OCI-LY3 (cell line): ENCODE measurements around the gene ARMC12.

Source experiments
- H2AFZ ChIP-seq: fragments of 200-600, 300-600 bp; shearing (Covaris generic); 2 replicates; pipeline ENCODE4 v1.6.0; 2014; ENCODE audit warnings: antibody characterized with exemption, low read depth, low read length
- H3K27ac ChIP-seq: fragments of 200-600, 300-600 bp; sonication (generic); 2 replicates; pipeline ENCODE4 v1.5.1; 2014; ENCODE audit warnings: mild to moderate bottlenecking, low read length, moderate library complexity, mixed read lengths
- H3K27me3 ChIP-seq: fragments of 200-600, 300-600 bp; sonication (generic); 2 replicates; pipeline ENCODE4 v1.6.1; 2014; ENCODE audit warnings: low read depth, low read length, mixed read lengths
- H3K36me3 ChIP-seq: fragments of 200-600, 300-600 bp; sonication (generic); replicated peaks from 2 replicates; pipeline ENCODE3; 2014; ENCODE audit warnings: low read depth, low read length, mixed read lengths
- H3K4me1 ChIP-seq: fragments of 300-600, 200-600 bp; sonication (generic); 2 replicates; pipeline ENCODE4 v1.6.1; 2014; ENCODE audit warnings: low read length, mixed read lengths
- H3K4me2 ChIP-seq: fragments of 200-600, 300-600 bp; sonication (generic); 2 replicates; pipeline ENCODE4 v1.6.1; 2014; ENCODE audit warnings: low read length, mixed read lengths
- H3K4me3 ChIP-seq: fragments of 300-600, 200-600 bp; sonication (generic); 2 replicates; pipeline ENCODE4 v1.5.1; 2014; ENCODE audit warnings: antibody characterized with exemption, mild to moderate bottlenecking, low read length, moderate library complexity
- H3K79me2 ChIP-seq: fragments of 300-600, 200-600 bp; shearing (Covaris generic); 2 replicates; pipeline ENCODE4 v1.6.1; 2014; ENCODE audit warnings: mild to moderate bottlenecking, low read length, mixed read lengths
- H3K9ac ChIP-seq: fragments of 300-600, 200-600 bp; shearing (Covaris generic); 2 replicates; pipeline ENCODE4 v1.6.0; 2014; ENCODE audit warnings: mild to moderate bottlenecking, low read length, moderate library complexity
- H3K9me3 ChIP-seq: fragments of 200-600, 300-600 bp; shearing (Covaris generic); 2 replicates; pipeline ENCODE4 v1.6.1; 2014; ENCODE audit warnings: low read length, mixed read lengths; ENCODE audit not compliant: insufficient read depth
- H4K20me1 ChIP-seq: fragments of 200-600, 300-600 bp; sonication (generic); 2 replicates; pipeline ENCODE4 v1.6.1; 2016; ENCODE audit warnings: low read length, mixed read lengths; ENCODE audit not compliant: insufficient read depth
- EZH2phosphoT487 ChIP-seq: fragments of 200-600 bp; shearing (Covaris generic); IDR thresholded peaks from 2 replicates; pipeline ENCODE4 v1.6.1; 2018; ENCODE audit warnings: antibody characterized with exemption, mixed run types, low read depth
- TF ChIP-seq, protein P1 (sequence below): fragments of 200-600, 300-600 bp; sonication (generic); IDR thresholded peaks from 2 replicates; pipeline ENCODE4 v1.5.1; 2014; ENCODE audit warnings: antibody characterized with exemption, low read length, low read depth

The ARMC12 gene

DNA sequence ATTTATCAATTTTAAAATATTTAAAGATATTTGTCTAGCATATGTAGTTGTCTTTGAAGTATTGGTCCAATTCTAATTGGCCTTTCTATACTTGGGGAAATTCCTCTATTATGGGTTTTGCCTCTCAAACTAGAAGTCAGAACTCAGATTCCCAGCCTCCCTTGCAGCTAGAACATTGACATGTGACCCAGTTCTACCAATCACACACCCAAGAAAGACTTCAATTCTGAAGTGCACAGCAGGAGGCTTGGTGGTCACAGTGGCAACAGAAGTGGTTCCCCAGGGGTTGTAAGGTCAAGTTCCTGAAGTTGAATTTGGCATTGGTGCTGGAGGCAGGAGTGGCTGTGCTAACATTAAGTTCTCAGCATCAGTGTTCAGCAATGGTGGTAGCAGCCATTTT lies 33.3 kb upstream of the ARMC12 start:
- TF ChIP-seq EZH2phosphoT487: no peak
- TF ChIP-seq, protein P1, sequence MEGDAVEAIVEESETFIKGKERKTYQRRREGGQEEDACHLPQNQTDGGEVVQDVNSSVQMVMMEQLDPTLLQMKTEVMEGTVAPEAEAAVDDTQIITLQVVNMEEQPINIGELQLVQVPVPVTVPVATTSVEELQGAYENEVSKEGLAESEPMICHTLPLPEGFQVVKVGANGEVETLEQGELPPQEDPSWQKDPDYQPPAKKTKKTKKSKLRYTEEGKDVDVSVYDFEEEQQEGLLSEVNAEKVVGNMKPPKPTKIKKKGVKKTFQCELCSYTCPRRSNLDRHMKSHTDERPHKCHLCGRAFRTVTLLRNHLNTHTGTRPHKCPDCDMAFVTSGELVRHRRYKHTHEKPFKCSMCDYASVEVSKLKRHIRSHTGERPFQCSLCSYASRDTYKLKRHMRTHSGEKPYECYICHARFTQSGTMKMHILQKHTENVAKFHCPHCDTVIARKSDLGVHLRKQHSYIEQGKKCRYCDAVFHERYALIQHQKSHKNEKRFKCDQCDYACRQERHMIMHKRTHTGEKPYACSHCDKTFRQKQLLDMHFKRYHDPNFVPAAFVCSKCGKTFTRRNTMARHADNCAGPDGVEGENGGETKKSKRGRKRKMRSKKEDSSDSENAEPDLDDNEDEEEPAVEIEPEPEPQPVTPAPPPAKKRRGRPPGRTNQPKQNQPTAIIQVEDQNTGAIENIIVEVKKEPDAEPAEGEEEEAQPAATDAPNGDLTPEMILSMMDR: no peak
- H2AFZ ChIP-seq: no peak overlapping the region

DNA sequence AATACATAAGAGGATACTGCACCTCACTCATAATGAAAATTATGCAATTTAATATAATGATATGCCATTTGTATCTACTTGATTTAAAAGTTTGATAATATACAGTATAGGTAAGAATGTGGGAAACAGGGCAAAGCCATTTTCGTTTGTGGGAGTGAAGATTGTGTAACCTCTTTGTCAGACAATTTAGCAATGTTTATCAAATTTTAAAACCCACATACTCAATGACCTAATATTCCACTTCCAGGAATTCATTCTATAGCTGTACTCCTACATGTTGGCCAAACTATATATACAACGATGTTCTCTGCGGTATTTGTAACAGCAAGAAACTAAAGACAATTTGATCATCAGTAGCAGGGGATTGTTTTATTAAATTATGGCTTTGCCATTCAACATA lies 30.4 kb upstream of the ARMC12 start:
- no peaks in the 10 kb centered on the region for H3K4me1 ChIP-seq
- no peak overlapping the region for H3K4me3 ChIP-seq
- H3K4me2 ChIP-seq: no peak overlapping the region
- no peak overlapping the region for H3K27ac ChIP-seq
- H3K9ac ChIP-seq: no peak overlapping the region
- no peaks in the 10 kb centered on the region for H3K9me3 ChIP-seq
- no peaks in the 10 kb centered on the region for H3K36me3 ChIP-seq
- no peaks in the 10 kb centered on the region for H4K20me1 ChIP-seq
- H3K79me2 ChIP-seq: no peaks in the 10 kb centered on the region
- no peaks in the 10 kb centered on the region for H3K27me3 ChIP-seq
- no peak overlapping the region for H2AFZ ChIP-seq
- TF ChIP-seq, protein P1: no peak
- no peak for TF ChIP-seq EZH2phosphoT487

More for the DNA sequence above, 33.3 kb upstream of the ARMC12 start:
- no peak overlapping the region for H3K4me2 ChIP-seq
- H3K4me3 ChIP-seq: no peak overlapping the region
- H3K9ac ChIP-seq: no peak overlapping the region
- no peak overlapping the region for H3K27ac ChIP-seq
- no peaks in the 10 kb centered on the region for H3K4me1 ChIP-seq
- H3K79me2 ChIP-seq: no peaks in the 10 kb centered on the region
- no peaks in the 10 kb centered on the region for H3K36me3 ChIP-seq
- no peaks in the 10 kb centered on the region for H4K20me1 ChIP-seq
- no peaks in the 10 kb centered on the region for H3K27me3 ChIP-seq
- no peaks in the 10 kb centered on the region for H3K9me3 ChIP-seq

DNA sequence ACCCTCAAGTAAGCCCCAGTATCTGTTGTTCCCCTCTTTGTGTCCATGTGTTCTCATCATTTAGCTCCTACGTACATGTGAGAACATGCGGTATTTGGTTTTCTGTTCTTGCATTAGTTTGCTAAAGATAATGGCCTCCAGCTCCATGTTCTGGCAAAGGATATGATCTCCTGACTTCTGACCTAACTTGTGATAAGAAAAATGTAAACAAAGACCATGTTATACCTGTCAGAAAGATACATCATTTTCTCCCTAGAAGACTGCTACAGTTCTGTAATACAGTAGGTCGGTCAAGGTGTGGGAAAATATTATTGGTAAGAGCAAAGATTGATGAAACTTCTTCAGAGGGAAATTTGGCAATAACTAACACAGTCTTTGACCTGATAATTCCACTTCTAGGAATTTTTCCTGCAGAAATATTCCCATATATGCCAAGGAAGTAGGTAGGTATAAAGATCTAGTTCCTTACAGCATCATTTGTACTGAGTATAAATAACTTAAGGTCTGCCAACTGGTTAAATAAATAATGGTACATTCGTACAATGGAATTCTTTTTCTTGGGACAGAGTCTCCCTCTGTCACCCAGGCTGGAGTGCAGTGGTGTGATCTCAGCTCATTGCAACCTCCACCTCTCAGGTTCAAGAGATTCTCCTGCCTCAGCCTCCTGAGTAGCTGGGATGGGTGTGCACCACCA lies 29.0 kb upstream of the ARMC12 start:
- Histone ChIP-seq H3K4me1 (no peaks in the 10 kb centered on the region), H3K27me3 (no peaks in the 10 kb centered on the region), H3K9me3 (no peaks in the 10 kb centered on the region), H3K27ac (no peak overlapping the region), H3K4me2 (no peak overlapping the region), H3K4me3 (no peak overlapping the region), H3K36me3 (no peaks in the 10 kb centered on the region), H2AFZ (no peak overlapping the region), H3K79me2 (no peaks in the 10 kb centered on the region), H3K9ac (no peak overlapping the region), H4K20me1 (no peaks in the 10 kb centered on the region)
- no peak for TF ChIP-seq EZH2phosphoT487
- TF ChIP-seq, protein P1: no peak

DNA sequence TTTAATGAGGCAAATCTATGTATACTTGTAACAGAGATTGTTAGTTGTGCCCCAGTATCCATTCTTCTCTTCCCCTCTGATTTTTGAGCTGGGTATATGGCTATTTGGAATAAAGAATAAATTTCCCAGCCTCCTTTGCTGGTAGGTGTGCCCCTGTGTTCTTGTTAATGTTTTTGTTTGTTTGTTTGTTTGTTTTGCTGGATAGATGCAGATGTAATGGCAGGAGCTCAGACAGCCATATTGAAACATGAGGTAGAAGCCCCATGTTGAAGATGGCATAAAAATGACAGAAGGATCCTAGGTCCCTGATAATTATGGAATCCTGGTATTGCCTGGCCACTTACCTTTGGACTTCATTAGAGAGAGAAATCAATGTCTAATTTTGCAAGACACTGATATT lies 28.2 kb upstream of the ARMC12 start:
- H3K4me2 ChIP-seq: no peak overlapping the region
- no peaks in the 10 kb centered on the region for H3K27me3 ChIP-seq
- no peaks in the 10 kb centered on the region for H3K36me3 ChIP-seq

More for the DNA sequence above, 28.2 kb upstream of the ARMC12 start:
- Histone ChIP-seq H3K4me1 (peaks cover 4% of the 10 kb centered on the region), H3K79me2 (no peaks in the 10 kb centered on the region), H3K9ac (no peak overlapping the region), H3K27ac (no peak overlapping the region), H4K20me1 (no peaks in the 10 kb centered on the region), H3K9me3 (no peaks in the 10 kb centered on the region), H3K4me3 (no peak overlapping the region), H2AFZ (no peak overlapping the region)
- TF ChIP-seq EZH2phosphoT487: no peak
- TF ChIP-seq, protein P1: no peak
